T1000 (cell line): ENCODE results near the gene ROS1.
"Not testable (repeated sequence)": the region's sequence is repeated elsewhere in the genome, so short reads cannot be mapped to it uniquely, and the experiment has no call there.

Source experiments
- DNase-seq: peaks from one replicate; lab custom pipeline; 2025; ENCODE audit warnings: mixed read lengths; lab: John Stamatoyannopoulos, UW

ROS1 gene

GRCh38 chr6:117266257-117267053 lies 159.3 kb downstream of the ROS1 start:
- no peak for DNase-seq

GRCh38 chr6:117265410-117266256 lies 160.1 kb downstream of the ROS1 start, which contains the start of gene VGLL2:
Gene VGLL2 (plus strand): TSS chr6:117265558. CDS start chr6:117265764, 206 bp downstream.
- peak; percentile 57 for DNase-seq

- peak; percentile 57 for DNase-seq
These were observed 160.9 kb downstream of the ROS1 start for GRCh38 chr6:117264692-117265409.

- DNase-seq = no peak
These were observed 161.4 kb downstream of the ROS1 start for GRCh38 chr6:117264369-117264691.

GRCh38 chr6:117263353-117263927 lies 162.3 kb downstream of the ROS1 start:
- DNase-seq = no peak

GRCh38 chr6:117262799-117263198 lies 162.9 kb downstream of the ROS1 start:
- no peak for DNase-seq

GRCh38 chr6:117253785-117254184 lies 172.0 kb downstream of the ROS1 start:
- no peak for DNase-seq

- DNase-seq = not testable (repeated sequence)
These were observed 180.8 kb downstream of the ROS1 start for GRCh38 chr6:117244979-117245378.

GRCh38 chr6:117244571-117244970 lies 181.2 kb downstream of the ROS1 start:
- not testable (repeated sequence) for DNase-seq
